Astrocyte (in vitro differentiated cells and primary cell): ENCODE results near the gene BARHL2. TPM values are rescaled to one million over a fixed set of nuclear protein-coding genes. Genes with fewer than 3 reads are reported as not detected.
A peak's percentile ranks its signal among the peaks of the same experiment; 100 is the strongest.

Source experiments
- DNase-seq: peaks from one replicate; pipeline ENCODE4 v3.0.0-alpha.2; 2010; ENCODE audit warnings: low read depth
- FAIRE-seq: peaks from 2 replicates; lab custom pipeline; 2011; peaks lifted over from hg19 to GRCh38; lab: Jason Lieb, UNC
- H2AFZ ChIP-seq: 2 replicates; pipeline ENCODE4 v1.6.0; 2012; ENCODE audit warnings: low read depth, low read length, inconsistent platforms
- H3K27ac ChIP-seq: 2 replicates; pipeline ENCODE4 v1.5.1; 2011; ENCODE audit warnings: low read depth, low read length, inconsistent platforms
- H3K27me3 ChIP-seq: 2 replicates; pipeline ENCODE4 v1.6.0; 2011; ENCODE audit warnings: low read length, inconsistent platforms; ENCODE audit not compliant: insufficient read depth
- H3K36me3 ChIP-seq: 2 replicates; pipeline ENCODE4 v1.5.1; 2011; ENCODE audit warnings: low read length, inconsistent platforms; ENCODE audit not compliant: insufficient read depth
- H3K4me1 ChIP-seq: 2 replicates; pipeline ENCODE4 v1.5.1; 2011; ENCODE audit warnings: low read length, inconsistent platforms; ENCODE audit not compliant: insufficient read depth
- H3K4me2 ChIP-seq: 2 replicates; pipeline ENCODE4 v1.6.0; 2012; ENCODE audit warnings: low read length, inconsistent platforms
- H3K4me3 ChIP-seq: 2 replicates; pipeline ENCODE4 v1.5.1; 2011; ENCODE audit warnings: low read depth, mild to moderate bottlenecking, low read length, inconsistent platforms; ENCODE audit not compliant: insufficient read depth
- H3K79me2 ChIP-seq: 2 replicates; pipeline ENCODE4 v1.6.0; 2012; ENCODE audit warnings: mild to moderate bottlenecking, low read length, inconsistent platforms; ENCODE audit not compliant: insufficient read depth
- H3K9ac ChIP-seq: 2 replicates; pipeline ENCODE4 v1.6.0; 2012; ENCODE audit warnings: mild to moderate bottlenecking, low read length, inconsistent platforms
- H3K9me3 ChIP-seq: 2 replicates; pipeline ENCODE4 v1.5.1; 2012; ENCODE audit warnings: low read depth, mild to moderate bottlenecking, low read length, inconsistent platforms; ENCODE audit not compliant: insufficient read depth
- H4K20me1 ChIP-seq: 2 replicates; pipeline ENCODE4 v1.6.0; 2012; ENCODE audit warnings: low read length, inconsistent platforms; ENCODE audit not compliant: insufficient read depth
- H3K27ac Mint-ChIP-seq: one replicate; pipeline ENCODE4 v1.8.0; 2021; ENCODE audit warnings: mild to moderate bottlenecking, mixed read lengths; ENCODE audit not compliant: unreplicated experiment
- H3K27me3 Mint-ChIP-seq: one replicate; pipeline ENCODE4 v1.8.0; 2021; ENCODE audit warnings: low read depth, mixed read lengths; ENCODE audit not compliant: unreplicated experiment
- H3K36me3 Mint-ChIP-seq: one replicate; pipeline ENCODE4 v1.8.0; 2021; ENCODE audit warnings: low read depth, mixed read lengths; ENCODE audit not compliant: unreplicated experiment
- H3K4me1 Mint-ChIP-seq: one replicate; pipeline ENCODE4 v1.8.0; 2021; ENCODE audit warnings: low read depth, mixed read lengths; ENCODE audit not compliant: unreplicated experiment
- H3K4me3 Mint-ChIP-seq: one replicate; pipeline ENCODE4 v1.8.0; 2021; ENCODE audit warnings: mild to moderate bottlenecking, moderate library complexity, mixed read lengths; ENCODE audit not compliant: unreplicated experiment
- H3K9me3 Mint-ChIP-seq: one replicate; pipeline ENCODE4 v1.8.0; 2021; ENCODE audit warnings: mild to moderate bottlenecking, mixed read lengths; ENCODE audit not compliant: unreplicated experiment
- CTCF ChIP-seq: IDR thresholded peaks from 2 replicates; pipeline ENCODE4 v1.5.1; 2011; ENCODE audit warnings: low read depth, mild to moderate bottlenecking, inconsistent platforms, low read length, moderate library complexity; ENCODE audit not compliant: insufficient read depth
- EZH2 ChIP-seq: IDR thresholded peaks from 2 replicates; pipeline ENCODE4 v1.6.1; 2012; ENCODE audit warnings: mild to moderate bottlenecking, low read length, inconsistent platforms; ENCODE audit not compliant: insufficient read depth
- total RNA-seq: library from RNA; stranded (reverse); gene quantifications from 2 replicates; pipeline ENCODE4 v1.2.1, GENCODE V29; 2021

Gene BARHL2
- total RNA-seq, 1 donor from 2014 or later = not detected

DNA sequence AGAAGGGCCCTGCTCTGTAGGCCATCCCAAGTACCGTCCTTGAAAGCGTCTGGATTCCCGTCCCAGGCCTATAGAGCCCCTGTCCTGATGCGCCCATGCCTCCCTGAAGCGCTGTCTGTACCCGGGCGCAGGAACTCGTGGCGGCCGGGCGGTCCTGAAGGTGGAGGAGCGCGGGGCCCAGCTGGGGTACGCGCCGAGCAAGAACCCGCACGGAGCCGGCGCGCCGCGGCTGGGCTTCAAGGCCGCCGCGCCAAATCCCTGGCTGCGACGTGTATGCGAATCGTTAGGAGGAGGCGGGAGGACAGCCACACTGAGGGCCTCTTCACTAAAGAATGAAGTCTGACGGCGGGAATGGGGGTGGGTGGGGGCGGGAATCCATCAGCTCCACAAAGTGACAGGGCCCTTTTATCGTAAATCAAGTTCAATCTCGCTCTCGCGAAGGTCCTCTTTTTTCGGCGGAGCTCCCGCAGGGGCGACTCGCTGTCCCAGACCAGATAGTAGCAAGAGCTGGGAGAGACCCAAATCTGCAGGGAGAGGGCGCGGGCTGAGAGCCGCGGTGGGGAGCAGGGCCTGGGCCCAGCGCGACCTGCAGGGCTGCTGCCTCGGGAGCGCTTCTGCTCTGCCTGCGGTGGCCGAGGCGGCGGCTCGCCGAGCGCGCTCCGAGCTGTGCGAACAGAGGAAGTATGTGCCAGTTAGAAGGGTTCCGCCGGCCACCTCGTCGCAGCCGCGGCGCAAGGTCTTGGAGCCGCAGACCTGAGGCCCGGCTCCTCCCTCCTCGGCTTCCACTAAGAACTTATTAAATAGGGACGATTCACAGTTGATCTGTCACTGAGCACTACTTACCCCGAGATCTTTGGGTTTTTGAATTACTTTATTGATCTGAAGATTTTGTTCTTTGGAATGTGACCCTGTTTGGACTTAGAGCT is 10.4 kb downstream of the BARHL2 start:
- peak overlapping the region; percentile 8 for H3K4me3 ChIP-seq
- peak overlapping the region; percentile 5 for H2AFZ ChIP-seq
- no peaks in the 10 kb centered on the region for H4K20me1 ChIP-seq
- no peaks in the 10 kb centered on the region for H3K79me2 ChIP-seq
- TF ChIP-seq EZH2 (peak; percentile 46), CTCF (no peak)
- peak overlapping the region; percentile 77 for H3K4me2 ChIP-seq
- H3K9ac ChIP-seq = no peak overlapping the region
- peak overlapping the region; percentile 78 for H3K4me3 Mint-ChIP-seq
- H3K27me3 Mint-ChIP-seq = peaks cover 80% of the 10 kb centered on the region
- peaks cover 3% of the 10 kb centered on the region for H3K4me1 Mint-ChIP-seq
- FAIRE-seq = no peak
- H3K4me1 ChIP-seq = no peaks in the 10 kb centered on the region
- H3K27me3 ChIP-seq = peaks cover 73% of the 10 kb centered on the region
- H3K27ac ChIP-seq = no peak overlapping the region
- H3K27ac Mint-ChIP-seq = no peak overlapping the region
- no peaks in the 10 kb centered on the region for H3K9me3 ChIP-seq
- peaks cover 9% of the 10 kb centered on the region for H3K9me3 Mint-ChIP-seq
- no peak for DNase-seq
- H3K36me3 ChIP-seq = no peaks in the 10 kb centered on the region
- no peaks in the 10 kb centered on the region for H3K36me3 Mint-ChIP-seq

DNA sequence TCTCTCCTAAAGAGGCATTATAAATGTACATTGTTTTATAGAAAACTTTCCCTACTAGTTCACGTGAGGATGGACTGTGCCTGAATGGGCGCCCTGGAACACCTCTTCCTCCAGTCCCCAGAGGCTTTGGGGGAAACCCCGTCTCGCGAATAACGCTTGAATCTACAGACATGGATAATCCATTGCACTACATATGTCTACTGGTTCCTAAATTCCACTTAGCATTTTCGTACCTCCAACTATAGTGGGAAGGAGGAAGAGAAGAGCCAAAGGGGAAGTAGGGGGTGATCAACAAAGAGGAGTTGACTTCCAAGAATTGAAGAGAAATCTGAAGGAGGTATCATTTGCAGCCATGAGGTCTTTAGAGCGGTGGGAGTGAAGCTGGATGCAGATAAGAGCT is 11.1 kb downstream of the BARHL2 start:
- H3K4me2 ChIP-seq = no peak overlapping the region
- no peak for TF ChIP-seq CTCF
- TF ChIP-seq EZH2 = no peak
- no peaks in the 10 kb centered on the region for H3K9me3 ChIP-seq

GRCh38 chr1:90704817-90705216 is 12.3 kb downstream of the BARHL2 start:
- Histone ChIP-seq H3K9ac (no peak overlapping the region), H3K27ac (no peak overlapping the region), H3K36me3 (no peaks in the 10 kb centered on the region), H4K20me1 (no peaks in the 10 kb centered on the region), H3K4me1 (no peaks in the 10 kb centered on the region), H3K79me2 (no peaks in the 10 kb centered on the region), H3K9me3 (no peaks in the 10 kb centered on the region), H3K27me3 (peaks cover 58% of the 10 kb centered on the region), H3K4me3 (no peak overlapping the region), H3K4me2 (no peak overlapping the region), H2AFZ (no peak overlapping the region)
- FAIRE-seq = no peak
- Mint-ChIP-seq H3K9me3 (peaks cover 9% of the 10 kb centered on the region), H3K36me3 (no peaks in the 10 kb centered on the region), H3K27me3 (peaks cover 71% of the 10 kb centered on the region), H3K4me3 (no peak overlapping the region), H3K27ac (no peak overlapping the region), H3K4me1 (peaks cover 3% of the 10 kb centered on the region)
- DNase-seq = no peak
- TF ChIP-seq CTCF = no peak
- TF ChIP-seq EZH2 = no peak

More for the DNA sequence above, 11.1 kb downstream of the BARHL2 start:
- no peaks in the 10 kb centered on the region for H3K36me3 Mint-ChIP-seq
- H3K27ac ChIP-seq = no peak overlapping the region
- no peaks in the 10 kb centered on the region for H3K79me2 ChIP-seq
- H3K4me3 Mint-ChIP-seq = peak overlapping the region; percentile 73
- peaks cover 3% of the 10 kb centered on the region for H3K4me1 Mint-ChIP-seq
- no peak for DNase-seq
- no peaks in the 10 kb centered on the region for H3K36me3 ChIP-seq
- no peaks in the 10 kb centered on the region for H3K4me1 ChIP-seq
- H2AFZ ChIP-seq = no peak overlapping the region
- peaks cover 69% of the 10 kb centered on the region for H3K27me3 ChIP-seq
- H3K27ac Mint-ChIP-seq = no peak overlapping the region
- FAIRE-seq = no peak
- H3K4me3 ChIP-seq = no peak overlapping the region
- peaks cover 78% of the 10 kb centered on the region for H3K27me3 Mint-ChIP-seq
- no peak overlapping the region for H3K9ac ChIP-seq
- peaks cover 9% of the 10 kb centered on the region for H3K9me3 Mint-ChIP-seq
- H4K20me1 ChIP-seq = no peaks in the 10 kb centered on the region
